ENCODE results near the gene ILF2.
A peak's percentile ranks its signal among the peaks of the same experiment; 100 is the strongest.

The ILF2 gene

DNA sequence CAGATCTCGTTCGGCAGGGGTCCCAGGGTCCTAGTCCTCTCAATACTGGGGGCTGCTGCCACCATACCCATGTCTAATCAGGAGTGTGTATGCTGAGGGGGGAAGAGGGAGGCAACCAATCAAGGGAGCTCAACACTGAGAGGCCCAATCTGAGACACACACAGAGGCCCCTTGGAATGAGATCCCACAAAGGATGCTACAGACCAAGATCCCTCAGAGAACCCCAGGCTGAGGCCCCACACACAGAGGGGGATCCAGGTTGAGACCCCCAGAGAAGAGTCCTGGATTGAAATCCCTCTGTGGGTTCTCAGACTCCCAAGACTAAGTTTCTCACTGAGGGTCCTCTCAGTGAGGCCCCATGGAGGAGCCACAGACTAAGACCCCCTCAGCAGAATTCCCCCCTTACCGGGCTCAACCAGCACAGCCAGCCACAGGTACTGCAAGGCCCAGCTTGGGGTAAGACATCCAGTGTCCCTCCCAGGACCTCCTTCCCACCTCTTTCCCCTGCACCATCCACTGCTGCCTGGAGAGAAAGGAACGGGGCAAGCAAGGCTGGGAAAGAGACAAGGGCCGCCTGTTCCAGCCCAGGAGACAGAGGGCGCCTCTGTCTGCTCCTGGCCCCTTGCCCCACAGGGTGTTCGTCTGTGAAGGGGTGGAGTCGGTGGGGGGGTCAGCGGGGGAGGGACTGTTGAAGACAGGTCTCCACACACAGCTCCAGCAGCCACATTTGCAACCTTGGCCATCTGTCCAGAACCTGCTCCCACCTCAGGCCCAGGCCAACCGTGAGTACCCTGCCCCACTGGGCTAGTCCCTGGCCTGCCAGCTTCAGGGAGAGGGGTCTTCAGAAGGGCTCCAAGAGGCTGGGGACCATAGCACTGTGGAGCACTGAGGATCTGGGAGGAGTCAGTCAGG lies 42.8 kb downstream of the ILF2 start, which contains the start of gene S100A1:
Gene S100A1 (plus strand): TSS at position 720 of the 912 bp plus-strand sequence. CDS start 2,088 bp downstream, outside the sequence.
- DNase-seq (ENCODE audit: low spot score): no peak

DNA sequence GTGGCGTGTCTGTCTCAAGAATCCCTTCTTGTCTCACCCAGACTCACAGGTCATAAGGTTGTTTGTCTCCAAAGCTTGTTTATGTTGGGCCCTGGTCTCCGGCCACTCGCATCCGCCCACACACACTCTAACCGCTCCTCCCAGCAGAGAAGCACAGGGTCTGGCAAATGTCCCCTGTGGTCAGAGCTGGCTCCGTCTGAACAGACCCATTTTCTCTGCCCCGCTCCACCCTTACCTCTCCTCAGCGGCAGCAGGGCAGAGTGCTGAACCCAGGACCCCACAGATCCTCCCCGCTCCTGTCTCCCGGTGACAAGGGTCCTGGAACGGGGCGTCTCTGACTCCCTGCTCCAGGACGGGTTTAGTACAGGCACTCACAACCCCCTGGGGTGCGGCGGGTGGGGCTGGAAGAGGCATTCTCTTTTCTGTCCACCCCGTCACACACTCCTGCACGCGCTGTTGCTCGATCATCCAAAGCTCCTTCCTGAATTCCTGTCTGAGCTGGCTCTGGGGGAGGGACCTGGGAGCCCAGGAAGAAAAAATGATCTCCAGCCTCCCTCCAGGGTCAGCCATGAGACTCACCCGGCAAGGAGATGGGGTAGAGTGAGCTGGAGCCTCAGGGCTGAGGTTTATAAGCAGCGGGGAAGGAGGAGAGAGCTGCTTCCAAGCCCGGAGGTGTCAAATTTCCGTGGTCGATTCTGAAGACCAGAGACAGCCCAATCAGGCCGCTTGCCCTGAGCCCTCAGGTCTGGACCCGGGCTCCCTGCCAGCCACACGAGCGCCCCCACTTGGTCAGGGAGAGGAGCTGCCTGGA lies 43.7 kb downstream of the ILF2 start, which contains the start of gene S100A13:
Gene S100A13 (minus strand): TSS at position 602 of the 811 bp plus-strand sequence. CDS start 1,033 bp downstream, outside the sequence.
- peak; percentile 96 for DNase-seq (ENCODE audit: low spot score)

DNA sequence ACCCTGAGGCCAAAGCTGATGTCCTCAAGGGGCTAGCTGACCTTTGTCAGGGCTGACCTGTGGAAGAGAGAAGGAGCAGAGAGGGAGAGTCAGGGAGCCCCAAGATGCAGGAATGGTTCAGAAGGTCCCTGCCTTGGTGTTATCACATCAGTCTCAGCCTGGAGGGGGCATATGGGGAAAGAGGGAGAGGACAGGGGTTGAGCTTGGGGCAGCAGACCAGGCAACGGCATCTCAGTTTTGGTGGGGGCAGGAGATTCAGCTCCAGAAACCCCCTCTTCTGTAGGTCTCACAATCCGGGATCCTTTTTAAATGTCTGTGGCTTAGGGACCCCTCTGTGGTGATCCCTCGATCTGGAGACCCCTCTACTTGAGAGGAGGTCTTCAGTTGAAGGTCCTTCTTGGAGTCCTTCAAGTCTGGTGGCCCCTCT lies 44.3 kb downstream of the ILF2 start:
- DNase-seq (ENCODE audit: low spot score): no peak

DNA sequence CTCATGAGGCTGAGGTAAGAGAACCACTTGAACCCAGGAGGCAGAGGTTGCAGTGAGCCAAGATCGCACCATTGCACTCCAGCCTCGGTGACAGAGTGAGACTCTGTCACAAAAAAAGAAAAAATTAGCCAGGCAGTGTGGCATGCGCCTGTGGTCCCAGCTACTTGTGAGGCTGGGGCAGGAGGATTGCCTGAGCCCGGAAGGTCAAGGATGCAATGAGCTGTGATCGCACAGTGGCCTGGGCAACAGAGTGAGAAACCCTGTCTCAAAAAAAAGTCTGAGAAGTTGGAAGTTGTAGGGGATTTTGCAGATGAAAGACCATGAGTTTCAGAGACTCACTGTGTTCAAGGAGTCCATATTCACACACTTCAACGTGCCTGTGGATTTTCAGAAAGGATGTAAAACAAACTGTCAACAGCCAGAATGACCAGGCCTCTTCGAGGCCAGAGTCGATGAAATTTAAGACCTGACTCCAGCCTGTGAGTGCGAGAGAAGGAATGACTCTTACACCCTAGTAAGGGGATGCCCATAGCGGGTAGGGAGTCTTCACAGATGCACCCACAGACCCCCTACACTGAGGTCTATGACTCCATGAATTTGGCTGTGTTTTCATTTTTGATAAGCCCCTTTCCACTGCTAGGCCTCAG lies 45.7 kb downstream of the ILF2 start:
- DNase-seq (ENCODE audit: low spot score): no peak

DNA sequence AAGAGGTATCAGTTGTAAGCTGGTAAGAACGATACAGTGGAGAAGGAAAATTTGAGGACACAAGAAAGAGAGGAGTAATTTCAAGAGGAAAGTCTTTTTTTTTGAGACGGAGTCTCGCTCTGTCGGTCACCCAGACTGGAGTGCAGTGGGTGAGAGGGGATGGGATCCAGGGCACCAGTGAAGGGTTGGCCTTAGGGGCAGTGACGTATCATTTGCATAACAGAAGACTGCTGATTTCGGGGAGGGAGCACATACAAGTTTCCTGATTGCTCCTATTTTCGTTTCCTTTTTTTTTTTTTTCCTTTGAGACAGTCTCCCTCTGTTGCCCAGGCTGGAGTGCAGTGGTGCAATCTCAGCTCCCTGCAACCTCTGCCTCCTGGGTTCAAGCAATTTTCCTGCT lies 47.7 kb downstream of the ILF2 start:
- no peak for DNase-seq (ENCODE audit: low spot score)

DNA sequence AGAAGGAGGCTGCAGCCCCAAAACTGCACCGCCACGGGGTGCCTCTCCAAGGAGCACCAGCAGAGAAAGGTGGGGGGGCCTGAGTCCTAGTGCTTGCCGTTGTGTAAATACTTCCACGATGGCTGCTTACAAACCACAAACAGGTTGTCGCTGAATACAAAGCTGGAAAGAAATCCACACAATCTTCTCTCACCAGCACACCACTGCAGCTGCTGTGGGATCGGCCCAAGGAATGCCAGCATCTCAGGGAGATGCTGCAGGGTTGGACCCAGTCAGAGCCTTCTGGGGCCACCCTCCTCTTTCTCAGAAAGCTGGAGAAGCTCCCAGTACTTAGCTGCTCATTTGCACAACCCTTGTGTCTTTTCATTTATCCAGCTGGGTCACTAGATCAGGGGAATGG lies 51.6 kb downstream of the ILF2 start:
- DNase-seq (ENCODE audit: low spot score): no peak

DNA sequence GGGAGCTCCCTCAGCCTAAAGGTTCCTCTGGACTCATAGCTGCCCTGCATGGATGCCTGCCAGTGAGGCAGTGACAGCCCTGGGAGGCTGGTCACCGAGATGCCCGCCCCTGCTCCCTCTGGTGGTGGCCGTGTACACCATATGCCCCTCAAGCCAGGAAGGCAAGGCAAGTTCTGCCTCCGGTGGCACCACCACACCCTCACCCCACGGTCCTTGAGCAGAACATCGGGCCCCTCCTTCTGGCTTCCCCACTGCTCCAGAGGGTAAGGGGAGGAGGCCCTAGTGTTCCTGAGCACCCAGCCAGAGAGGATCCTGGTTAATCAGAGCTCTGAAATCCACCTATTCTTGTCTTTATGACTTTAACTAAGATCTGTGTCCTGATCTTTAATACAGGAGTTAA lies 53.1 kb downstream of the ILF2 start:
- peak; percentile 60 for DNase-seq (ENCODE audit: low spot score)

DNA sequence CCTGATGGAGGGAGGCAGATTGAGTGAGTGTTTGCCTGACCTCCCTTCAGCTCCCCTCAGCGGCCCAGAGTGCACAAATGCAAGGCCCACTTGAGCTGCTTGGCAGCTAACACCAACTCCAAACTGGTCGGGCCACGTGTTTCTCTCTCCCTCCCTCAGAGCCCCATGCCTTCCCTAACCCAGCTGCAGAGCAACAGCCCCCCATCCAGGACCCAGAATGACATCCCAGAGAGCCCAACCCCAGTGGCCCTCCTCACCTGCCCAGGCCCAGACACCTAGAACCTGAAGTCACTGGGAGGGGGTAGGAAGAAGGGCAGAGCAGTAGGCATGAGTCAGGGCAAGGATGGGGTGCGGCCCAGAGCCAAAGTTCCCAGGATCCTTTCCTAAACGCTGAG lies 53.9 kb downstream of the ILF2 start:
- no peak for DNase-seq (ENCODE audit: low spot score)

DNA sequence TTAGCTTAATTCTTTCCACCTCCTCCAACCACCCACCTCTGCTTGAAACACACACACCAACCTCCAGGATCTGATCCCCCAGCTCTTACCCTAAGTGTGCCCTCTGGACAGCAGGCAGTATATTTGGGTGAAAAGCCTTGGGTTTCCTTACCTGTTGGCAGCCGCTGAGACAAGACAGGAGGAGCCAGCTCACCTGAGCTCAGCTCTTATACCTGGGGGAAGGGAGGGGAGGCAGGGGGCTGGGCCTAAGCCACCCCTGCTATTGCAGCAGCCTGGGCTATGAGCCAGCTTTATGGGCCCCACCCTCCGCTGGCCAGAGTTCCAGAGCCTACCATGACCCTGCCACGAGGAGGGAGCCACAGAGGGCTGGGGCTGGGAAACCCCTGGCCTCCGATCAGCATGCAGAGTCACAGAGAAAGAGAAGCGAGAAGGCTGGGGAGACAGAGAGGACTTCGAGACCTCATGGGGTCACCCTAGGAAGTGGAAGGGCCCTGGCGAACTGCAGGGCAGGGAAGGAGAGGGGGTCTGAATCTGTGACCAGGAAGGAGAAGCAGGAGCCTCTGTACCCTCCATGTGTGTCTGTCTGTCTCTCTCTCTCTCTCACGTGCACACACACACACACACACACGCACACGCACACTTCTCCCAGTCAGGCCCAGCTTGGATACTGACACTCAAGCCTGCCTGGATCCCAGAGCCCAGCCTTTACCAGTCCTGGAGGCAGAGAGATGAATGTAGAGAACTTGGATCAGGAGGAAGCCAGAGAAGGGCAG lies 54.5 kb downstream of the ILF2 start, which contains the start of gene S100A14:
Gene S100A14 (minus strand): TSS at position 182 of the 773 bp plus-strand sequence. CDS start 467 bp downstream, outside the sequence.
- DNase-seq (ENCODE audit: low spot score): no peak

DNA sequence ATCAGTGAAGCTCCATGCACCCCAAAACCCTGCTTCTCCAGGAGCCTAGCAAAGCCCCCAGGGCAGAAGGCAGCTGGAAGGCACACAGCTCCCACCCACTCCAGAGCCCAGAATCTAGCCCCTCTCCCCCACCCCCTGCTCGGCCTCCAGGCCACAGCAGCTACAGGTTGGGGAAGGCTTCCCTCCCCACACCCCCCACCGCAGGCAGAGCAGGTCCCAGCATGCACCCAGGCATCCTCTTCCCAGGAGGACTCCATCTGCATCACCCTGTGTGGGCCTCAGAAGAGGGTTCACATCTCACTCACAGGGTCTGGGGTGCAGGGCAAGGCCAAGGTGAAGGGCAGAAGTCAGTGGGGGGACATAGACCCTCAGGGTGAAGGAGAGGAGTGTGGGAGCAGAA lies 55.4 kb downstream of the ILF2 start:
- no peak for DNase-seq (ENCODE audit: low spot score)

DNA sequence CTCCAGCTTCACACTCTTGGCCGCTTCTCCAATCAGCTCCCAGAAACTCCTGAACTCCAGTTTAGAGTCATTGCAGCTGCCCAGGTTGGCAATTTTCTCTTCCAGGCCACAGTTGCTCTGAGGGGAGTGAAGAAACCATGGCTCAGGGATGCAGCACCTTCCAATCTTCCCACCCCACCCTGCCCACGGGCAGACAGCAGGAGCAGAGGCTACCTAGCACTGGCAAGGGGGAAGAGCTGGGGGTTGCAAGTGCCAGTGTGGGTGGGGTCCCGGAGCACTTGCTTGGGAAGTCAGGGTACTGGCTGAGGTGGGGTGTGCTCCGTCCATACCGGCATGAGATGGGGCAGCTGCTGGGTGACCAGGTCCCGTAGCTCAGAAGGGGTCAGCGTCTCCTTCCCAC lies 55.9 kb downstream of the ILF2 start:
- no peak for DNase-seq (ENCODE audit: low spot score)

DNA sequence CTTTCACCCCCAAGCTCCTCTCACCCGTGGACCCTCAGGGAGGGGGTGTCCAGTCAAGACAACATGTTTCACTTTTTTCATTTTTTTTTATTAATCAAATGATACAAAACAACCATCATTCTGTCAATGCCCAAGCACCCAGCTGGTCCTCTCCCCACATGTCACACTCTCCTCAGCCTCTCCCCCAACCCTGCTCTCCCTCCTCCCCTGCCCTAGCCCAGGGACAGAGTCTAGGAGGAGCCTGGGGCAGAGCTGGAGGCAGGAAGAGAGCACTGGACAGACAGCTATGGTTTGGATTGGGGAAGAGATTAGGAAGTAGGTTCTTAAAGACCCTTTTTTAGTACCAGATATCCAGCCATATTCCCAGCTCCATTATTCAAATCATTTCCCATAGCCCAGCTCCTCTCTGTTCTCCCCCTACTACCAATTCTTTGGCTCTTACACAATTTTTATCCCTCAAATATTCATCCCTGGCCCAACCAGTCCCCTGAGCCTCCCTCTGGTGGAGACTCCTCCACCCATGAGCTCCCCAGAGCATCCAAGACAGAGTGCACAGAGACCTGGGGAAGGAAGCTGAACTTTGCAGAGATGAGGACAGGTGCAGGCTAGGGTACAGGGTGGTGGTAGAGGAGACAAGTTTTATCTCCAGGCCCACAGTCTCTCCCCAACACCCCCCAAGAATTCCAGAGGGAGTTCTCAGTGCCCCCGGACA lies 56.4 kb downstream of the ILF2 start:
- no peak for DNase-seq (ENCODE audit: low spot score)

DNA sequence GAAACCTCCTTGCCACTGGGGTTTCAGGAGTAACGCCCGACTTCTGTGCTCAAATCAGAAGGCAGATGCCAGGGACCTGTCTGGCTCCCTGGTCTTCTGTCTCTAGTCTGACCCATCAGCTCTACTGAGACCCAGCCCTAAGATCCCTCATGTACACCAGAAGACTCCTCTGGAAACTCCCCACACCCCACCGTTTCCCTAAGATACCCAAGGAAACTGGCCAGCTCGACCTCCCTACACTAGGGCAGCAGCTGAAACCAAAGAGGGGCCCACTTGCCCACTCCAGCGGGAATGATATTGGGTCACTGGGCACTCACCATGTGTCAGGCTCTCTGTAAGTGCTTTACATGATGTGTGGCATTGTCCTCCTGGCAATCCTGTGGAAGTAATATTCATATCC lies 57.4 kb downstream of the ILF2 start:
- no peak for DNase-seq (ENCODE audit: low spot score)

DNA sequence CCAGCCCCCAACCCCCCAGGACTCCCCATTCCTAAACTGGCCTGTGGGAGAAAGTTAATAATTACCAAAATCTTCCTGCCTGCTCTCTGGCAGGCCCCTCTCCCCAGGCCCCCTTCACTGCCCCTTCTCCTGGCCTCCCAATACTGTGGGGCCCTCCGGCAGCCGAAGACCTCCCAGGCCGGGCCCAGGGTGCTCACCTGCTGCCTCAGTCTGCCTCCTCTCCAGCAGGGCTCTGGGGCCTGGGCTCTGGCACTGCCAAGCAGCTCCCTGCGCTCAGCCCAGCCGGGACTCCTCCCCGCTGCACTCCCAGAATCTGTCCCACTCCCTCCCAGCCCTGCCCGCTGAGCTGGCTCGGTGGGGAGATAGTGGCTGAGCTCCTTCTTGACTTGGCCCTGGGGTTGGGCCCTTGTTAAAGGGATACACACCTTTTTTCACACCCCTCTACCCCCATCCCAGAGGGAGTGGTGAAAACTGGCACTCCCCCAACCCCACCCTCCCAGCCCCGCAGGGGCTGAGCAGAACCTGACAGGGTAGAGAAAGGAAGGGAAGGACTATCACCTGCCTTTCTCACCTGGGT lies 58.0 kb downstream of the ILF2 start, which contains the start of gene S100A16:
Gene S100A16 (minus strand): TSS at position 383 of the 577 bp plus-strand sequence. CDS start 4,986 bp downstream, outside the sequence.
- no peak for DNase-seq (ENCODE audit: low spot score)

DNA sequence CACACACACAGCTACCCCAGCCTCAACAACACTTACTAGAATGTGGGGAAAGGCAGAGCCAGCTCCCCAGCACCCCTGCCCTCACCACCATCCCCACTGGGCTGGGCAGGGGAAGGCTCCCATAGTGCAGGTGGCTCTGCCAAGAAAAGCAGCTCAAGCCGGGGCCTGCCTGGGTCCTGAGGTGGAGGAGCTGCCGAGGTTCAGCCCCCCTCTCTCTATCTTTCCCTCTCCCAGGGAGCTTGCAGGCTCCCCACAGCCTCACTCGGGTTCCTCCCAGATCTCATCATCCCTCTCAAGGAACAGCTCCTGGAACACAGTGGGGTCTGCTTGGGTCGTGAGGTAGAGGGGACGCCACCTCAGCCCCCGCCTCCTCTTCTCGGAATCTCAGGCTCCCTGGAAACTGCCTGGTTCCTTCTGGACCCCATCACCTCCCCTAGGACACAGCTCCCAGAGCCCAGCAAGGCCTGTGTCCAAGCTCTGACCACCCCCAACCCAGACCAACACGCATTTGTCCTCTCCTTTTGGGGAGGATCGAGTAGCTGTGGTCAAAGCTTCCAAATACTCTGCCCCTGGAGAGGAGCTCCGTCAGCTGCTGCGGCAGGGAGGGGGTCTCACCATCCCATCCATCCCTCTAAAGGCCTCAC lies 58.6 kb downstream of the ILF2 start:
- DNase-seq (ENCODE audit: low spot score): no peak

All from SK-N-DZ (cell line).